Measurements from ENCODE around the gene LRP1B.

LRP1B gene

DNA sequence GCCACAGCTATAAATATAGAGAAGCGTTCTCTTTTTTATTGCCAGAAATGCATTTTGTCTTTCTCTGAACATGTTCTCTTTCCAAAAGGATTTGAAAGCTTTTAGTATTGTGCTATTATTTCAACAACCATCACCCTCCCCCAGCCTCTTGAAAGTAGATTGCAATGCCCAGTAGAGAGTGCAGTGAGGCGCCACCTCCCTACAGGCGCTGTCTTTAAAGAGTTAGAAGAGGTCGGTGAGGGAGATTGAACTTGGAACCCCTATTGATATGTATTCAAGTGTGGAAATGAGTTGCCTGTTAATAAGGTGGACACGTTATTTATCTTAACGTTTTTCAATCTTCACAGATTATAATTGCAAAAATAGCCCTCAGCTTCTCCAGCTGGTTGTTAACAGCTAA, 360.3 kb downstream of the LRP1B start:
- no peak for DNase-seq (ENCODE audit: low read depth in 2 of 2)

DNA sequence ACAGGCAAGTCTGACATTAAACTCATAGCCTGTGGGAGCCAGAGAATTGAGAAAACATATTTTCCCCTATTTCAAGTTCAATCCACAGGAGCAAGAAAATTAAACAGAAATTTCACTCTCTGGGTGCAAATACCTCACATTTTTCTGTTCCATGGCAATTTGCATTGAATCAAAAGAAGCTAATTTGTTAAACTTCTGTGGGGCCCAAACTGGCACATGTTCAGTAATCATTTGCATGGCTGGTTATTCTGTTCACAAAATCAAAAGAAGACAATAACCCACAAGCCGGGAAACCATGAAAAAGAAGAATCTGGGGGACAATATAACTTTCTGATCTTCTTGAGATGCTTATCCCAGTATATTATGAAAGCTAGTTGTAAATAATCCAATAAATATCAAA, 363.1 kb downstream of the LRP1B start:
- no peak for DNase-seq (ENCODE audit: low read depth in 2 of 2)

DNA sequence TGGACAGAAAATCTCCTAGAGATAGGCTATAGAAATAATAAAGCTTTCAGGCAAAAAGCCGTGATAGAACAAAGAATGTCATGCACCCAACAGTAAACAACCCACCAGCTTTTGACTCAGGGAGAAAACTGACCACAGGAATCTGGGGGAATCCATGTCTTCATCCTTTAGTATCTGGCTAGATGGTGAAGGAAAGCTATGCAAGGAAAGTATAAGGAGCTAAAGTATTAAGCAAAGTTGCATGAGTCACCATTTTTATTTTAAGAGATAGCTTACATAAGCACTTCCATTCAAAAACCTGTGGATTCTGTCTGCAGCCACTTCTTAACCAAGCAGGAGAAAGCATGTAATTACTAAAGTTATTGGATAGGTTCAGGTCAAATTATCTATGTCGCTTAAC, 363.8 kb downstream of the LRP1B start:
- no peak for DNase-seq (ENCODE audit: low read depth in 2 of 2)

DNA sequence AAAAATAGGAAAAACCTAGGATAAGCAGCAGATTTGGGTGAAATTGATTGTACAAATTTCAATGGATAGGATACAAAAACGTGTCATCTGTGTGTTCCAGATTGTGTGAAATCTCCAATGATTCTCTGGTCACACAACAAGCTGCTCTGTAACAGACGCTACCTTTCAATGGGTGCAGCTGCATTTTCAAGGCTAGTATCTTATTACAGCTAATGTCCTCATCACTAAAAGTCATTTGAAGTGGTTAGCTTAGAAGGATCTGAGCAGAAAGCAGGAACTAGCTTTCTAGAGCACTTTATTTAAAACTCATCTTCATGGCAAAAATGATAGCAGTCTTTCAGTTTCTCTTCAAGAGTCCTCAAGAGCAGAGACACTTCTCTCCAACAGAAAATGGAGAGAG, 364.6 kb downstream of the LRP1B start:
- DNase-seq (ENCODE audit: low read depth in 2 of 2): no peak

DNA sequence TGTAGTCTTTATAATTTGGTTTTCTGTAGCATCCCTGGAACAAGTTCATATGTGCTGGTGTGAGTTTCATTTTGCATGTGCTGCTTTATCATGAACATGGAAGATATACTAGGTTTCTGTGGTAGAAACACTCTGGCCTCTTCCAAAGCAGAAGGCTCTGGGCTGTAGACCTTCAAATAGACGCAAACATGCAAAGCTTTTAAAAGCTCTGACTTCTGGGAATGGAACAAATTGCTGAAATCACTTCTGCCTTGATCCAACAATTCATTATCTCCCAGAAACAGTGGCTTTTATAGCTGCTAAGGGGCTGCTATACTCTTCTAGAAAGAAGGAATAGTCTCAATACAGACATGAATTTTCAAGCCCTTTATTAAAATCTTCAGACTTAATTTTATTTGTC, 382.2 kb downstream of the LRP1B start:
- DNase-seq (ENCODE audit: low read depth in 2 of 2): no peak

DNA sequence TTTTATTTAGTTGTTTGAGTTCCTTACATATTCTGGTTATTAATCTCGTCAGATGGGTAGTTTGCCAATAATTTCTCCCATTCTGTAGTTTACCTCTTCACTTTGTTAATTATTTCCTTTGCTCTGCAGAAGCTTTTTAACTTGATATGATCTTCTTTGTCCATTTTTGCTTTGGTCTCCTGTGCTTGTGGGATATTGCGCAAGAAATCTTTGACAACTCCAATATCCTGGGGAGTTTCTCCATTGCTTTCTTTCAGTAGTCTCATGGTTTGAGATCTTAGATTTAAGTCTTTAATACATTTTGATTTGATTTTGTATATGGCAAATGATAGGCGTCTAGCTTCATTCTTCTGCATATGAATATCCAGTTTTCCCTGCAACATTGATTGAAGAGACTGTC, 389.2 kb downstream of the LRP1B start:
- DNase-seq (ENCODE audit: low read depth in 2 of 2): no peak

DNA sequence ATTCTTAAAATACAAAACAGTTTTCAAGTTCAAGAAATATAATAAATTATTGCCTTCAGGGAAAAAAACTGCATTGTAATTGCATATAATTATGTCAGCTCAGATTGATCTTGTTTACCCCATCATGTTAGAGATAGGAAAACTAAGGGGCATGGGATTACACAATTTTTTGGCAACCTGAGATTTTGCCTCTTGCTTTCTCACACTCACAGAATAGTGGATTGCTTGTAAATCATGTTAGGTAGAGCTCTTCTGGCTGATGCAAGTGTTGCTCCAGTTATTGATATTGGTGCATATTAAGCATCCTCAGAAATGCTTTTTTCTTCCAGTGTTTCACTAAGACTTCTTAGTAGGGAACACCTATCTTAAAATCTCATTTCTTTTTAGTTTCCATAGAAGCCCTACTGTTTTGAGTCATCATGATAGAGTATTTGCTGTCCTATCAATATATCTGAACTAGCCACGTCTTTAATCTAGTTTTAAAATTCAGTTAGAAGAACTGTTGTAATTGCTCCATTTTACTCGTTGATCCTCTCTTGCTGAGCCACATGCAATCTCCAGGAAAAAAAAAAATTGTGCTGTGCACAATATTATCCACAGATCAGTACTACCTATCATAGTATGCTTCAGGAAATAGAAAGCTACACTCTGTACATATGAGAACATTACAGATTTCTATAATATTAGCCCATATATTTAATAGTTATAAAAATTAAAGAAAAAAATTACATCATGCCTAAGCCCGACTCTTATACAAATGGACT, 393.1 kb downstream of the LRP1B start:
- no peak for DNase-seq (ENCODE audit: low read depth in 2 of 2)

DNA sequence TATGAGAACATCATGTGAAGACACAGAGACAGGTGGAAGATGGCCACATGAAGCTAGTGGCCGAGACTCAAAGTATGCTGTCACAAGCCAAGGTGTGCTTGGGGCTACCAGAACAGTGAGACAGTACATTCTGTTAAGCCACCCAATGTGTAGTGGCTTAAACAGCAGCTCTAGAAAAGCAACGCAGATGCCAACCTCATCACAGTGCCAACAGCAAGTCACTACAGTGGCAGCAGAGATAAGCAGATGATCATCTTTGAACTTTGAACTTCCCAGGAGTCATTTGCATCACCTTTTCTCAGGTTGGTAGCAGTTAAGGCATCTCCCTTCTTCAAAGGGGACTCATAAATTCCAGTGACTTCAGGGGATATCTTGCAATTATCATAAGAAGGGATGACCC, 394.4 kb downstream of the LRP1B start:
- DNase-seq (ENCODE audit: low read depth in 2 of 2): no peak

DNA sequence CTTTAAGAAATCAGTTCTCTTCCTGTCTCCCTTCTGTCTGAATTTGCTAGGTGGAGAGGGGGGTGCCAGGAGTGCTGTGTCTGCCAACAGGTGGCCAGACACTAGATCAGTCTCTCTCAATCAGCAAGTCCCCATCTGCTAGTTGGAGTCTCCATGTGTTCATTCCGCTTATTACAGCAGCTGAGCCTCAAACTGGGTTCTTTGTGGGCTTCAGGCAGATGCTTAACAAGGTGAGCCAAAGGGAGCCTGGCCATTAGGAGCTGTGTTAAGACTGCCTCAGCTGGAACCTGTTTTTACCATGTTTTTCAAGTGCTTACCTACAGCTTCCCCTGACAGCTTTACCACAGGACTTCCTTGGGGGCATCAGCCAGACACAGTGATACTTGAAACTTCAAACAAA, 401.9 kb downstream of the LRP1B start:
- no peak for DNase-seq (ENCODE audit: low read depth in 2 of 2)

DNA sequence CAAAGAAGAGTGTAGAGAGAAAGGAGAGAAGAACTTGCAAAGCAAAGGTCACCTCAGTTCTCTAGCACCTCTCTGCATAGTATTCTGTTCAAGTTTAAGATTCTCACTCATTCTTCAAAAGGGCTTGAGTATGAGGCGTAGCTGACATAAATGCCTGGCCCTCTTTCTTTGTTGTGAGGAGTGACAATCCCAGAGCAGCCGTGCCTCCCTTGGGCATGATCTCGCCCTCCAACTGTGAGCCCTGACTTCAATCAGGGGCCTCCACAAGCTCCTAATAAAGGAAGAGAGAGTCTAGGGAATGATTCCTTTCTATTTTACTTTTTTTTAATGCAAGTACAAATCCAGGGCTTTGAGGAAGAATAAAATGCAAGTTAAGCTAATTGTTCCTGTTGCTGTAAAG, 402.7 kb downstream of the LRP1B start:
- no peak for DNase-seq (ENCODE audit: low read depth in 2 of 2)

DNA sequence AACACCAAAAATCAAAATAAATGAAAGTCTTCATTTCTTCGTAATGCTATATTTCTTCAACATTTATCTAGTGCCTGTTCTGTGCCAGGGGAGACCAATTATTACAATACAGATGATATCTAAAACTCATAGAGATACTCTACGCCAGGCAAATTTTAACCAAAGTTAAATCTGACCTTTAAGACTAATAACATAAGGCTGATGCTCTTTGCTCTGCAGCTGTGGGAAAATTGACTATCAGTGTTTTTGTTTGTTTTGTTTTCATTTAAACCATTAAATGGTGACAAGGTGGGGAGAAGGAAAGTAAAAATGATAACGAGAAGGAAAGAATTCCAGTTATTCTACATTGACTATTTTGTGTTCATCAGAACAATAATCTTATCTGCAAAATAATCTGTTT, 406.4 kb downstream of the LRP1B start:
- DNase-seq (ENCODE audit: low read depth in 2 of 2): no peak

DNA sequence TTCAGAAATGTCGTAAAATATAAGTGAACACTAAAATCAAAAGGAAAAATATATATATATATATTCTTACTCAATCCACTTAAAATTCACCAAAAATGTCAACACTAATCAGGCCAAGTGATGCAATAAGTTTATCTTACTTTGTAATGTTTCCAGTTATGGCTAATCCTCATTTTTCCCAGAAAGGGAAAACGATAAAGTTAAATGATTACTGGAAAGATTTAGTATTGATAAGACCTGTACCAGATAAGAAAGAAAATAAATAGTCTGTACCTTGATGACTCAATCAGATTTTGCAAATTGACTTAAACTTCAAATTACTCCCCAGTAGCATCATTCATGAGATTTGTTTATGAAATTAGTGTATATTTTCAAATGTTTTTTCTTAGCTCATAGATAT, 407.0 kb downstream of the LRP1B start:
- no peak for DNase-seq (ENCODE audit: low read depth in 2 of 2)

DNA sequence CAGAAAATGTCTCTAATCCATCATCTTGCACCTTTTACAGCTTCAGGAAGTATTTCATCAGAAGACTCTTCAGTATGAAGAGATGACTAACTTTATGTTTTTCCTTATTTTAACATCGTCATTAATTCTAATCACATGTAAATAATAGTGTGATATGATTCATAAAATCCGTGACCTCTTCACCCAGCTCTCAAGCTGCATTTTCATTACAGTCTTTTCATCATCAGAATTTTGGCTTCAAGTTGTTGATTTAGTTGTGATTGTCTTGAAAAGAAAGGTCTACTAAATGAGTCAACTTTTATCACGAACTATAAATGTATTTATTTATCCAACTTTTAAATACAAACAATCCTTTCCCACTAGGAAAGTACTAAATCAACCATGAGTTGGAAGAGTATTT, 410.3 kb downstream of the LRP1B start:
- DNase-seq (ENCODE audit: low read depth in 2 of 2): no peak

DNA sequence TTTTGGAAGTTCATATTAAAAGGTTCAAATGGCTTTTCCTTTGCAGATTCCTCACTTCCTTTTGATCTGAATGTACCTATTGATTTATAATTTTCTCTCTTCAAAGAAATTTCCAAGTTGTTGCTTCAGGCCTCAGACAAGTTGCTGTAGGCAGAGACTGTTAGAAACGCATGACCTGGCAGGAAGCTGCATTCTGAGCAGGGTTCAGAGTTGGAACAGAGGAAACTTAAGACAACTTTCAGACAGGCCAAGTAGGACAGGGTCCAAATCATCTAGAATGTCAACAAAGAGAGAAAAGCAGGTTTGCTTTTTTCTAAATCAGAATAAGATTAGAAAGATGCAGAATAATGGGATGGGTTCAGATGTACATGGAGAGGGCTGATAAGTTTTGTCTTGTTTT, 416.3 kb downstream of the LRP1B start:
- no peak for DNase-seq (ENCODE audit: low read depth in 2 of 2)

DNA sequence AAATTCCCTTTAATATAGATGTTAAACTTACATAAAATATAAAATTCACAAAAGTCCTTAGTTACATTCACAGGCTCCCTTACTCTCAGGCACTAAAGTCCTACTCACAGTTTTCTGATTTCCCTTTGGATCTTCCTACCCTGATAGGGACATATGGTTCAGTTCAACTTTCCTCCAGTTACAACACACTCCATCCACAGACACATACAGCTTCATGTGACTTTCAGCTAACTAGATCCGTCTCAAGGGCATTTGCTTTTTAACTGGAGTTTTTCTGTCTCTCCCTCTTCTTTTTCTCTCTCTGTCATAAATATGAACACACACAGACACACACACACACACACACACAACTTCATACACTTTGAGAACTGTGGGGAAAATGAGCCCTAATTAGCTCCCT, 419.2 kb downstream of the LRP1B start:
- no peak for DNase-seq (ENCODE audit: low read depth in 2 of 2)

DNA sequence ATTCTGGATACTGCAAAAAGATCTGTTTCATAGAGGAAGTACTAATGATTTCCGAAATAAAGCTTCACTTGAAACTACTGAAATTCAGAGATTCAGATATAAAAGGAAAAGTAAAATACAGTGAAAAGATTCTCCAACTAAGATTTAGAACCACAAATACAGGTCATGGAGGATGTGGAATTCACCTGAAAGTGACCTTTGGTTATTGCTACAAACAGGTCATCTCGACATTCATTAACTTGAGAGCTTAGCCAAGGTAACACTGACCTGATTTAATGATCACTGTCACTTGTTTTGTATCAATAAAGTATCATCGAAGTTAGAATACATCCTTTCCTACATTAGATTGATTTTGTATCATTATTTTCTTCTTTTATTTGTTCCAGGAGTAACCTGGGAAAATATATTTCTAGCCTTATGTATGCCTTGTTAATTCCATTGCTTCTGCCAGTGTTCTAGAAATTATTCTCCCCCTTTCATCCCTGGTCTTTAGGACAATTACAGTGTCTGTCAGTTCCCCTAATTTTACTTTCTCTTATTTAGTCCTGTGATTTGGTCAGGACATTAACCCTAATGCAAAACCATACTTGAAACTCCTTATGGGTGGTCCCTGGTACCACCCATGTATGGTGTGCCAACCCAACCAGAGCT, 420.1 kb downstream of the LRP1B start:
- no peak for DNase-seq (ENCODE audit: low read depth in 2 of 2)

DNA sequence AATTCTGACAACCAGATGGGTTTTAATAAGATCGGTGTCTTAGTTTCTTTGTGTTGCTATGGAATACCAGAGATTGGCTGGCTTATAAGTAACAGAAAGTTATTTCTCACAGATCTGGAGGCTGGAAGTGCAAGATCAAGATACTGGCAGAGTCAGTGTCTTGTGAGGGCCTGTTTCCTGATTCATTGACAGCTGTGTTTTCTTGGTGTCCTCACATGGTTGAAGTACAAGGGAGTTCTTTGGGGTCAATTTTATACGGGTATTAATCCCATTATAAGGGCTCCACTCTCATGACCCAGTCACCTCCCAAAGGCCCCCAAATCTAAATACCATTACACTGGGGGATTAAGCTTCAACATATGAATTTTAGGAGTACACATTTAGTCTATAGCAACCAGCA, 421.1 kb downstream of the LRP1B start:
- DNase-seq (ENCODE audit: low read depth in 2 of 2): no peak

DNA sequence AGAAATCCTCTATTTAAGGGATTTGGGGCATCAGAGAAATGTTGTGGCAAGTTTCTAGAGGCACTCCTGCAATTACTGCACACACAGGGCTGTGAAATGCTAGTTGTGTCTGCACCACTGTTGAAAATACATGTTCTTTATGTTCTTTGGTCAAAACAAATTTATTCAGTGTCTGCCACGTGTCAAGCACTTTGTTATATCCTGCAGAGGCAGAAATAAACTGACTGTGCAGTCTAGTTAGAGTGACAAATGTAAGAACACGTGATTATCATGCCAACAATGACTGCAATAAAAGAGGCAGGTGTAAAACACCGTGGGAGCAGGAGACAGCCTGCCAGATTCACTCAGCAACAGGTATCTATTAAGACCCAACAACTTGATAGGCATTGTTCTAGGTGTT, 423.3 kb downstream of the LRP1B start:
- DNase-seq (ENCODE audit: low read depth in 2 of 2): no peak

DNA sequence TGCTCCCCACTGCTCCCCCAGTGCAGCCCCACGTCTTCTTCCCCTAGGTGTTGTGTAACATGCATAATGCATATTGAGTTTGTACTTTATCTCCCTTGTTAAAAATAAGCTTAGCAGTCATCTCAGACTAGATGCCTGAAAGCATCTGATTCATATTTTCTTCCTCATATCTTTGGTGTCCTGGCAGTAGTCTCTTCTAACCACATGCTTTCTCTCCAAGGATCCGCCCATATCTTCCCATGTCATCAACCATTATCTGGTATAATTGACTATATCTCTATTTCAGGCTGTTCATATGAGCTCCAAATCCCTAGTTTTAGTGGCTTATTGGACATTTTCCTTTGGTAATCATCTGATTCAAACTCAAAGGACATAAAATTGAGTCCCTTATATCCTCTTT, 426.3 kb downstream of the LRP1B start:
- no peak for DNase-seq (ENCODE audit: low read depth in 2 of 2)

DNA sequence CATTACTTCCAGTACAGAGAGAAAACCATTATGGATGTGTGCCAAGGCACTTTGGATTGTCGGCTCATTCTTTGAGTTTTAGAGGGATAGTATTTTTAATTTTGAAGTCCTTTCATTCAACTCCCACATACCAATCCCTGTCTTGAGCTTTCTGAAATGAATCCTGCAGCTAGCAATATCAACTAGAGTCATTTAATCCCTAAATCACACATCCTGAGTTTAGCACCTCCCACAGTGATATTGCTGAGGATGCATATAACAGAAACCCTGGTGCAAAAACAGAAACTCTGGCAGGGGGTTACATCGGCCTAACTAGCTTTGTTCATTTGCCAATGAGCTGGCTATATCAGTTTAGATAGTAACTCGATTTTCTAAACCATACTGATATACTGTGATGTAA, 427.3 kb downstream of the LRP1B start:
- DNase-seq (ENCODE audit: low read depth in 2 of 2): no peak

DNA sequence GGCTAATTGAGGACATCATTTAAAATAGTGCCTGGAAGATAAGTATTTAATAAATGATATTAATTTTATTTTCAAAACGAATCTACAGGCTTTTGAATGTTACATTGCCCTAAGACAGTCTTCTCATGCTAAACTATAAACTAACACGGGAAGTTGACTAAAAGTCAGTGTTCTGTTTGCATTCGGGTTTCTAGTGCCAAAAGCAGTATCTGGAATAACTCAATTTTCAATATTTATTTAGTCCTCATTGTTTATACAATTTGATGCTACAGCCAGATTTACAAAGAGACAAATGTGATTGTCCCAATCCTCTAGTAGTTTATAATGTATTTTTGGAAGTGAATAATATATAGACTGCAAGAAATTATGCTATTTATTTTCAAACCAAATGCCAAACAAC, 429.2 kb downstream of the LRP1B start:
- no peak for DNase-seq (ENCODE audit: low read depth in 2 of 2)

DNA sequence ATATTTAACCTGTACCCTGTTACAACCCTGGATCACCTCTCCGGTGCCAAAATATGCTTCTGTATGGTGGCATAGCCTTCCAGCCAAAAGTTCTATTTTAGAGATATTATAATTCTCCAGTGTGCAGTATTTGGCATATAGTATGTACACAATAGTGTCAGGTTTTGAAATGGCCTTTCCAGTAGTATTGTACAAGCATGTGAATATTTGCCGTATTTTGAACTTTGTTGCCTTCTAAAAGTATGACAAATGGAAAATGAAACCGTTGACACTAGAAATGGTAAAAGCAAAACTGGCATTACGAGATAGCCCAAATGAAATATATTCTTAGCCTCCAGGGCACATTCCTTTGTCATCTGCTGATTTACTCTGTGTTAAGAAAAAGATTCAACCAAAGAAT, 431.2 kb downstream of the LRP1B start:
- no peak for DNase-seq (ENCODE audit: low read depth in 2 of 2)

DNA sequence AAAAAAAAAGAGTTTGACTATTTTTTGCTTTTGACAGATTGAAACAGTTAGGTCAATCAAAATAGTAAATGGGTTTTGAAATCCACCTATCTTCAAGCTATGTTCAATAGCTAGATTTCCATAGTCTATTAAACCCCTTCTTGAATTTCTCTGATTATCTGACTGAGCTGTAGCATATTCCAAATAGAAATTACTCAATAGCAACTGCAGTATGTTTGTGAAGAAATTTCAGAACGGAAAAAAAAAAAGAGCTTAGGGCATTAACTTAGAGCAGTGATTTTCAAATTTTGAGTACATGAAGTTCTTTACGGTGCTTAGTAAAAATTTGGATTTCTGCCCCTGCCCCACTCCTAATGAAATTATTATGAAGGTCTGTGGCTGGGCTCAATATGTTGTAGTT, 432.3 kb downstream of the LRP1B start:
- no peak for DNase-seq (ENCODE audit: low read depth in 2 of 2)

DNA sequence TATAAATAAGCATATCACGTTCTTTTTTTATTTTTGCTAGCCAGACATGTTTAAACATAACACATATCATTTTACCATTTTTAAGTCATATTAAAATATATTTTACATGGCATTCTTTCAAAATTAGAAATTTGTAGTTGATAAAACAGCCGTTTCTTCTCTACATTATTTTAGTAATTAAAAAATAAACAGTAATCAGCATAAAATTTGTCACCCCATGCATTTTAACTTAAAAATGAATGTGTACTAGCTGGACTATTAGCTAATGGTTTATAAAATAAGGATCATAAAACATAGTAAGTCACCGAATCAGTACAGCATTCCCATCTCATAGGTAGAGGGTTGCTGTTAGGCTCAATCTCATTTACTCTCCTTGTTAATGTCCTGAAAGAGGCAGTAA, 433.8 kb downstream of the LRP1B start:
- no peak for DNase-seq (ENCODE audit: low read depth in 2 of 2)
